Neutrophil (primary cell): ENCODE measurements around the gene EXOC2.

ENCODE experiments used
- H3K27ac ChIP-seq: fragments of 200-600 bp; sonication (generic); 2 replicates; pipeline ENCODE4 v1.5.1; 2016; ENCODE audit warnings: mild to moderate bottlenecking, moderate library complexity
- H3K27me3 ChIP-seq: fragments of 200-600 bp; sonication (generic); 2 replicates; pipeline ENCODE4 v1.6.0; 2016; ENCODE audit warnings: mild to moderate bottlenecking
- H3K36me3 ChIP-seq: fragments of 200-600 bp; sonication (generic); 2 replicates; pipeline ENCODE4 v1.5.1; 2017
- H3K4me1 ChIP-seq, 2 experiments: fragments of 200-600 bp in 1 of 2; sonication (generic) in 1 of 2; 1 replicate in 1 of 2; 2 replicates in 1 of 2; pipeline versions ENCODE4 v1.5.1 to v1.6.1; 2013 to 2016; ENCODE audit warnings: low read depth in 1 of 2, low read length in 1 of 2, mild to moderate bottlenecking in 1 of 2, moderate library complexity in 1 of 2; ENCODE audit not compliant: control insufficient read depth in 1 of 2, insufficient read depth in 1 of 2
- H3K4me3 ChIP-seq, 2 experiments: fragments of 200-600 bp in 1 of 2; sonication (generic) in 1 of 2; 1 replicate in 1 of 2; 2 replicates in 1 of 2; pipeline ENCODE4 v1.5.1; 2013 to 2016; ENCODE audit warnings: low read depth in 1 of 2, low read length in 1 of 2, mild to moderate bottlenecking in 1 of 2, moderate library complexity in 1 of 2
- H3K9me3 ChIP-seq: fragments of 200-600 bp; sonication (generic); 2 replicates; pipeline ENCODE4 v1.5.1; 2016
- TF ChIP-seq, protein P1 (sequence below): fragments of 200-600 bp; sonication (generic); IDR thresholded peaks from 2 replicates; pipeline ENCODE4 v1.5.1; 2016; ENCODE audit warnings: antibody characterized with exemption

The EXOC2 gene

DNA sequence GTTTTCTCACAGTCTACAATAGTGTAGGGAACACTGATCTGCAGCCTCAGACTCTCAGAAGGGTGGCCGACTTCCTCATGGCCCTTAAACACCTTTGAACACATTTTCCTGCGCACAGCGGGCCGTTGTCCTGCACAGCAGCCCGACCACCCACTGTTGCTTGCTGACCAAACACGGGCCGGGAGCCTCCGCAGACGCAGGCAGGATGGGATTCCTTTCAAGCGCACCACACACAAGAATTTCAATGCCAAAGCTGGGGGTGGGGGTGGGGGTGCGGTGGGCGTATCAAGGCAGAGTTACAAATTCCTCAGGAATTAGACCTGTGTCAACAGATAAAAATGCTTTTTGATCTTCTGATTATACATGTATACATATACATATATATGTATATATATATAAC is 110.6 kb downstream of the EXOC2 start:
- Histone ChIP-seq H3K36me3 (no peaks in the 10 kb centered on the region), H3K4me1 (peaks cover 10 to 12% of the 10 kb centered on the region in 2 experiments), H3K4me3 (no peak overlapping the region), H3K27me3 (no peaks in the 10 kb centered on the region), H3K9me3 (no peaks in the 10 kb centered on the region), H3K27ac (no peak overlapping the region)
- TF ChIP-seq, protein P1, sequence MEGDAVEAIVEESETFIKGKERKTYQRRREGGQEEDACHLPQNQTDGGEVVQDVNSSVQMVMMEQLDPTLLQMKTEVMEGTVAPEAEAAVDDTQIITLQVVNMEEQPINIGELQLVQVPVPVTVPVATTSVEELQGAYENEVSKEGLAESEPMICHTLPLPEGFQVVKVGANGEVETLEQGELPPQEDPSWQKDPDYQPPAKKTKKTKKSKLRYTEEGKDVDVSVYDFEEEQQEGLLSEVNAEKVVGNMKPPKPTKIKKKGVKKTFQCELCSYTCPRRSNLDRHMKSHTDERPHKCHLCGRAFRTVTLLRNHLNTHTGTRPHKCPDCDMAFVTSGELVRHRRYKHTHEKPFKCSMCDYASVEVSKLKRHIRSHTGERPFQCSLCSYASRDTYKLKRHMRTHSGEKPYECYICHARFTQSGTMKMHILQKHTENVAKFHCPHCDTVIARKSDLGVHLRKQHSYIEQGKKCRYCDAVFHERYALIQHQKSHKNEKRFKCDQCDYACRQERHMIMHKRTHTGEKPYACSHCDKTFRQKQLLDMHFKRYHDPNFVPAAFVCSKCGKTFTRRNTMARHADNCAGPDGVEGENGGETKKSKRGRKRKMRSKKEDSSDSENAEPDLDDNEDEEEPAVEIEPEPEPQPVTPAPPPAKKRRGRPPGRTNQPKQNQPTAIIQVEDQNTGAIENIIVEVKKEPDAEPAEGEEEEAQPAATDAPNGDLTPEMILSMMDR, result no peak

DNA sequence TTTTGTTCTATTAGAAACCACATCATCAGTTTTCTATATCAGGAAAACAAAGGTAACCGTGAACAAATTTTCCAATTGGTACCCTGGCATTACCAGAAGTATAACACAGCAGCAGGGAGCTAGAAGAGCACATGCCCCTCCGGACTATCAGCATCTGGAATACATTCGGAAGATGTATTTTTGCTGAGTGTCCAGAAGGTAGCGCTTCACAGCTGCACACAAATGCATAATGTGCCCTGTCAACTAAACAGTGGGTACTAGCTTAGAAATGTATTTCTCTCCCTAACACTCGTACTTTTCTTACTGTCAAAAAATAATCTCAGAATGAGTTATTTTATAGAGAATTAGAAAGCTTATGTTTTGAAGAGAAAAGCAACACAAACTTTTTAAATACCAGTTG is 113.6 kb downstream of the EXOC2 start:
- no peak overlapping the region for H3K4me3 ChIP-seq
- no peaks in the 10 kb centered on the region for H3K27me3 ChIP-seq
- TF ChIP-seq, protein P1, result no peak
- H3K9me3 ChIP-seq, result no peaks in the 10 kb centered on the region
- H3K4me1 ChIP-seq, result peaks cover 6 to 10% of the 10 kb centered on the region in 2 experiments
- H3K36me3 ChIP-seq, result no peaks in the 10 kb centered on the region
- H3K27ac ChIP-seq, result no peak overlapping the region

DNA sequence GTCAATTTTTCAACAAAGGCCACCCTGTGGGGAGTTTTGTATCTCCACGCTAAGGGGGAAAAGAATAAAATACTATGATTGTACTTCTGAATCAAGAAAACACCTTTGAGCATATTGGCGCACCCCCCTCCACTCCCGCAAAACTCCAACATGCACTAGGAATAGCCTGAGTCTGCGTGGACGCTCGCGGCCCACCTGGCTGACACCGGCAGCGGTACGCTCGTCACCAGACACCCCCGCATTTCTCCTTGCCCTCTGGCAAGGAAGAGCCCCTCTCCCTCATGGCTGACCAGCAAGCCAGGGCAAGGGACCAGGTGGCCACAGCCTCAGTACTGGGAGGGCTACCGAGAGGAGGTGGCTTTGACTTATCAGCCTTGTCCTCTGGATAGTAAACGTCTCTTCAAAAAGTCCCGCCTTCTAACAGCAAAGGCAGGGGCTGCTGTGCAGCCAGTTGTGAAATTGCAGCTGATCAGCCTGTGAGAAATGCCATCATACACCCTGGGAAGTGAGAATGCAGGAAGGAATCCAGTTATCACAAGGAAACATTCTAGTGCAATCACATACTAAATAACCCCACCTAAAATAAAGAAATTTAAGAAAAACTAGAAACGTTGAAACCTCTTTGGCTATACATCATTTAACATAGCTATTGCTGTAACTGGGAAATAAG is 120.2 kb downstream of the EXOC2 start:
- Histone ChIP-seq H3K9me3 (no peaks in the 10 kb centered on the region), H3K36me3 (peaks cover 33% of the 10 kb centered on the region), H3K4me3 (no peak overlapping the region), H3K27me3 (no peaks in the 10 kb centered on the region), H3K27ac (no peak overlapping the region), H3K4me1 (peaks cover 4 to 6% of the 10 kb centered on the region in 2 experiments)
- TF ChIP-seq, protein P1, result no peak

DNA sequence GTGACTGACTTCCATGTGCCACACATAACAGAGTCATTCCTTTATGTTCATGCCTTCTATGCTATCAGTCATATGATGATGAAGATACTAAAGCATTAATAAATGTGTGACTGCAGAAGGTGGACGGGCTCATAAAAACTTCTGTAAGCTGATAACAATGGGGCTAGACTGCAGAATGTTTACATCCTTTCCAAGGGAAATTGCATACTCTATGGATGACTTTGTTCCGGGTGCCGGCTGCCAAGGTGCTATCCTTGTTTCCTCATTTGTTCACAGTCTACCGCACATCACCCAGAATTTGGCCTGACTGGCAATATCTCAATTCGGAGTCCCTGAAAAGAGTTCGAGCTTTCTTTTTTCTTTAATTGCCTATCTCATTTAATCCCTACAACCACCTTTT is 121.0 kb downstream of the EXOC2 start:
- TF ChIP-seq, protein P1, result no peak
- Histone ChIP-seq H3K9me3 (no peaks in the 10 kb centered on the region), H3K4me1 (no peaks in the 10 kb centered on the region), H3K36me3 (peaks cover 37% of the 10 kb centered on the region), H3K4me3 (no peak overlapping the region), H3K27ac (no peak overlapping the region), H3K27me3 (no peaks in the 10 kb centered on the region)

DNA sequence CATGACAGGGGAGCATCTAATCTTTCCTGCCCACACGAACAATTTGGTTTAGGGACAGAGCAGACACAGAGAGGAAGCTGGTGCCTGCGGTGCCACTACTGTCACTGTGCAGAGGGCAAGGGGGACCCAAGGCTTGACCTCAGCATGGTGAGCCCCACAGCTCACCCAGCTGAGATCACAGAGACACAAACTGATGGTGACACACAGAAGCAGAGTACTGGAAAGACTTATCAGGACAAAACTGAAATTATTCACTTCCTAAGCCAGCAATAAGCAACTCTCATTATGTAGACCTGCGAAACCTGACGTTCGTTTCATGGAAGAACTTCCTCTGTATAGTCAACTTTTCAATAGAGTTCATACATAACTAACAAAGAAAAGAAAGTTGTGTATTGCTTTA is 122.1 kb downstream of the EXOC2 start:
- no peaks in the 10 kb centered on the region for H3K9me3 ChIP-seq
- H3K27ac ChIP-seq, result no peak overlapping the region
- no peak overlapping the region for H3K4me3 ChIP-seq
- TF ChIP-seq, protein P1, result no peak
- peaks cover 37% of the 10 kb centered on the region for H3K36me3 ChIP-seq
- H3K27me3 ChIP-seq, result no peaks in the 10 kb centered on the region
- no peaks in the 10 kb centered on the region for H3K4me1 ChIP-seq
